Mesenchymal stem cell (in vitro differentiated cells and primary cell): ENCODE results near the gene PARP16. TPM values are rescaled to one million over a fixed set of nuclear protein-coding genes. Genes with fewer than 3 reads are reported as not detected.
A peak's percentile ranks its signal among the peaks of the same experiment; 100 is the strongest.

Source experiments
- DNase-seq: peaks from one replicate; pipeline ENCODE4 v3.0.0-alpha.2; 2013
- H2AFZ ChIP-seq: one replicate; pipeline ENCODE4 v1.6.1; 2013; ENCODE audit warnings: low read depth, mild to moderate bottlenecking, control low read depth, inconsistent platforms, low read length, moderate library complexity
- H2AK5ac ChIP-seq: 2 replicates; pipeline ENCODE4 v1.6.1; 2013; ENCODE audit warnings: low read length, moderate library complexity, mild to moderate bottlenecking, inconsistent platforms; ENCODE audit not compliant: severe bottlenecking
- H2BK120ac ChIP-seq: one replicate; pipeline ENCODE4 v1.6.1; 2013; ENCODE audit warnings: low read depth, mild to moderate bottlenecking, inconsistent platforms, low read length, moderate library complexity
- H2BK12ac ChIP-seq, 2 experiments: one replicate each; pipeline ENCODE4 v1.6.1; 2013; ENCODE audit warnings: inconsistent platforms in 2 of 2, low read length in 2 of 2, mild to moderate bottlenecking in 2 of 2, moderate library complexity in 2 of 2, control low read depth in 1 of 2
- H2BK15ac ChIP-seq: one replicate; pipeline ENCODE4 v1.6.1; 2013; ENCODE audit warnings: mild to moderate bottlenecking, low read depth, inconsistent platforms; ENCODE audit not compliant: poor library complexity, severe bottlenecking
- H2BK5ac ChIP-seq: 2 replicates; pipeline ENCODE4 v1.6.1; 2013; ENCODE audit warnings: low read depth, mild to moderate bottlenecking, low read length, control low read depth, inconsistent platforms; ENCODE audit not compliant: poor library complexity, severe bottlenecking
- H3K14ac ChIP-seq, 2 experiments: one replicate each; pipeline ENCODE4 v1.6.1; 2013; ENCODE audit warnings: inconsistent platforms in 2 of 2, low read length in 2 of 2, control low read depth in 1 of 2, mild to moderate bottlenecking in 1 of 2, moderate library complexity in 1 of 2
- H3K18ac ChIP-seq, 2 experiments: one replicate each; pipeline ENCODE4 v1.6.1; 2013; ENCODE audit warnings: inconsistent platforms in 2 of 2, low read length in 2 of 2, control low read depth in 1 of 2, low read depth in 1 of 2, mild to moderate bottlenecking in 1 of 2
- H3K23ac ChIP-seq, 2 experiments: one replicate each; pipeline ENCODE4 v1.6.1; 2013; ENCODE audit warnings: inconsistent platforms in 2 of 2, low read length in 2 of 2, mild to moderate bottlenecking in 2 of 2, moderate library complexity in 2 of 2, control low read depth in 1 of 2
- H3K27ac ChIP-seq: 2 replicates; pipeline ENCODE4 v1.5.1; 2013; ENCODE audit warnings: mild to moderate bottlenecking, moderate library complexity, low read length, control low read depth, inconsistent platforms; ENCODE audit not compliant: poor library complexity, severe bottlenecking
- H3K27me3 ChIP-seq, 2 experiments: 2 replicates each; pipeline versions ENCODE4 v1.6.1 to v1.7.0; 2013; ENCODE audit warnings: low read length in 2 of 2, mild to moderate bottlenecking in 2 of 2, moderate library complexity in 2 of 2, control low read depth in 1 of 2, inconsistent platforms in 1 of 2; ENCODE audit not compliant: control insufficient read depth in 1 of 2, insufficient read depth in 1 of 2
- H3K36me3 ChIP-seq, 2 experiments: 2 replicates each; pipeline versions ENCODE4 v1.6.1 to v1.7.0; 2013; ENCODE audit warnings: low read length in 2 of 2, control low read depth in 1 of 2, inconsistent platforms in 1 of 2, low read depth in 1 of 2, mild to moderate bottlenecking in 1 of 2; ENCODE audit not compliant: insufficient read depth in 2 of 2, control insufficient read depth in 1 of 2
- H3K4ac ChIP-seq, 2 experiments: one replicate each; pipeline ENCODE4 v1.6.1; 2013; ENCODE audit warnings: inconsistent platforms in 2 of 2, low read length in 2 of 2, mild to moderate bottlenecking in 2 of 2, moderate library complexity in 2 of 2, control low read depth in 1 of 2, low read depth in 1 of 2
- H3K4me1 ChIP-seq: 2 replicates; pipeline ENCODE4 v1.6.1; 2013; ENCODE audit warnings: low read depth, low read length, control low read depth; ENCODE audit not compliant: control insufficient read depth, insufficient read depth
- H3K4me2 ChIP-seq: 2 replicates; pipeline ENCODE4 v1.6.1; 2013; ENCODE audit warnings: low read length, mild to moderate bottlenecking, inconsistent platforms; ENCODE audit not compliant: poor library complexity, severe bottlenecking
- H3K4me3 ChIP-seq, 2 experiments: 2 replicates each; pipeline versions ENCODE4 v1.5.1 to v1.7.0; 2013; ENCODE audit warnings: low read length in 2 of 2, mild to moderate bottlenecking in 2 of 2, control low read depth in 1 of 2, low read depth in 1 of 2; ENCODE audit not compliant: insufficient read depth in 1 of 2
- H3K79me1 ChIP-seq: replicated peaks from 2 replicates; pipeline ENCODE4 v1.6.1; 2013; ENCODE audit warnings: mild to moderate bottlenecking, control low read depth, low read length, inconsistent platforms; ENCODE audit not compliant: poor library complexity, severe bottlenecking
- H3K9ac ChIP-seq: 2 replicates; pipeline ENCODE4 v1.7.0; 2013; ENCODE audit warnings: mild to moderate bottlenecking, low read length, moderate library complexity
- H3K9me3 ChIP-seq: 2 replicates; pipeline ENCODE4 v1.7.0; 2013; ENCODE audit warnings: mild to moderate bottlenecking, low read length; ENCODE audit not compliant: control insufficient read depth
- H4K8ac ChIP-seq: one replicate; pipeline ENCODE4 v1.6.1; 2013; ENCODE audit warnings: inconsistent platforms, mild to moderate bottlenecking, low read length, moderate library complexity
- H4K91ac ChIP-seq: one replicate; pipeline ENCODE4 v1.6.1; 2013; ENCODE audit warnings: mild to moderate bottlenecking, low read length, inconsistent platforms
- WGBS: methylation state at CpG from one replicate; pipeline ENCODE4 v1.1.7; 2013; ENCODE audit warnings: mixed read lengths; 5-methylcytosine and 5-hydroxymethylcytosine counted together
- polyA plus RNA-seq, 2 experiments: library from polyadenylated mRNA; stranded (reverse); fragments of 200-250 nt; gene quantifications; one replicate each; pipeline ENCODE4 v1.2.3, GENCODE V29; 2013

Gene PARP16, protein sequence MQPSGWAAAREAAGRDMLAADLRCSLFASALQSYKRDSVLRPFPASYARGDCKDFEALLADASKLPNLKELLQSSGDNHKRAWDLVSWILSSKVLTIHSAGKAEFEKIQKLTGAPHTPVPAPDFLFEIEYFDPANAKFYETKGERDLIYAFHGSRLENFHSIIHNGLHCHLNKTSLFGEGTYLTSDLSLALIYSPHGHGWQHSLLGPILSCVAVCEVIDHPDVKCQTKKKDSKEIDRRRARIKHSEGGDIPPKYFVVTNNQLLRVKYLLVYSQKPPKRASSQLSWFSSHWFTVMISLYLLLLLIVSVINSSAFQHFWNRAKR
- polyA plus RNA-seq (2013, experiment 1 of 2): 3.5 TPM
- polyA plus RNA-seq (2013, experiment 2 of 2): 3.9 TPM

DNA sequence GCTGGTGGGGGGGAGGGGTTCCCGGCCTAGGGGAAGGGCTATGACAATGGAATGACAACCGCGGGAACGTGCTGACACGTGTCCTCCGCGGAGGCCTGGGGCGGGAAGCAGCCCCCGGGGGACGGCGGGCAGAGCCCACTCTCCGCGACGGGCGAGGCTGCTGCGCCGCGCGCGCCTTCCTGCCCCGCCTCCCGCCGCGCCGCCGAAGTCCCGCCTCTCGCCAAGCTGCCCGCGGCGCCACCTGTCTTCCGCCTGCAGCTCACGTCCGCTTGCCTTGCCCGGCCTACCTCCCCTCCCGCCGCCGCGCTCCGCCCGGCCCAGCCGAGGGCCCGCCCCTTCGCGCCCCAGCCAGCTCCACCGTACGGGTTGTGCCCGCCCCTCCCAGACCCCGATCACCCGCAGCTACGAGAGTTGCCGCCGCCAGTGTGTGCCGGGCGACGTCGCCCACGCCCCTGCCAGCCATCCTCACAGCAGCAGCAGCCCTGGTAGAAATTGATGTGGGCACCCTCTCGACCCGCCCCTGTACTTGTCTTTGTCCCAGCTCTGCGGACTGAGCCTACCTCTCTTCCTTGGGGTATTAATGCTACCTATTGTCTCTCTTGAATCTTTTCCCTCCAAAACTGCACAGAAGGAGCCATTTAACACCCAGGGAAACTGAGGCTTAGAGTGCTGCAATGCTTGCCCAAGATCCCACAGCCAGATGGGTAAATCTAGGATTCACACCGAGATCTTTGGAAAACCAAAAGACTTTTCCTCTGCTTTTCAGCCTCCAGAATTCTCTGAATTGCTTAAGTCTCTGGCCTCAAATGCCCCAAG lies at the start of gene PARP16:
Gene PARP16, minus strand, starts transcription at position 180 of the 816 bp plus-strand sequence. CDS start 457 bp downstream, outside the sequence.
- peak; percentile 77 for DNase-seq
- peak within 1 kb of the TSS; percentile 39 to 85 for H3K4ac ChIP-seq
- peak within 1 kb of the TSS; percentile 78 for H2BK15ac ChIP-seq
- no peak within 1 kb of the TSS for H2AK5ac ChIP-seq
- no peak within 1 kb of the TSS for H2BK5ac ChIP-seq
- no peaks in the 10 kb centered on the region for H3K36me3 ChIP-seq
- H3K9ac ChIP-seq: peak within 1 kb of the TSS; percentile 79
- H2BK120ac ChIP-seq: peak within 1 kb of the TSS; percentile 12
- no peaks in the 10 kb centered on the region for H3K9me3 ChIP-seq
- H4K8ac ChIP-seq: peak within 1 kb of the TSS; percentile 82
- peak within 1 kb of the TSS; percentile 85 to 88 for H3K18ac ChIP-seq
- peak within 1 kb of the TSS; percentile 79 to 90 for H2BK12ac ChIP-seq
- H3K4me2 ChIP-seq: peak within 1 kb of the TSS; percentile 90
- H3K4me3 ChIP-seq: peak within 1 kb of the TSS; percentile 69 to 81
- peak within 1 kb of the TSS; percentile 95 for H2AFZ ChIP-seq
- 2% methylated on average over 55 of the region's 62 CpGs for WGBS
- H3K79me1 ChIP-seq: peaks cover 18% of the 10 kb centered on the region
- no peak within 1 kb of the TSS for H3K27ac ChIP-seq
- peaks cover 8% of the 10 kb centered on the region for H3K4me1 ChIP-seq
- H3K23ac ChIP-seq: peak within 1 kb of the TSS in 1 of 2 experiments; percentile 46
- no peaks in the 10 kb centered on the region for H3K27me3 ChIP-seq
- peak within 1 kb of the TSS in 1 of 2 experiments; percentile 94 for H3K14ac ChIP-seq
- peak within 1 kb of the TSS; percentile 88 for H4K91ac ChIP-seq

DNA sequence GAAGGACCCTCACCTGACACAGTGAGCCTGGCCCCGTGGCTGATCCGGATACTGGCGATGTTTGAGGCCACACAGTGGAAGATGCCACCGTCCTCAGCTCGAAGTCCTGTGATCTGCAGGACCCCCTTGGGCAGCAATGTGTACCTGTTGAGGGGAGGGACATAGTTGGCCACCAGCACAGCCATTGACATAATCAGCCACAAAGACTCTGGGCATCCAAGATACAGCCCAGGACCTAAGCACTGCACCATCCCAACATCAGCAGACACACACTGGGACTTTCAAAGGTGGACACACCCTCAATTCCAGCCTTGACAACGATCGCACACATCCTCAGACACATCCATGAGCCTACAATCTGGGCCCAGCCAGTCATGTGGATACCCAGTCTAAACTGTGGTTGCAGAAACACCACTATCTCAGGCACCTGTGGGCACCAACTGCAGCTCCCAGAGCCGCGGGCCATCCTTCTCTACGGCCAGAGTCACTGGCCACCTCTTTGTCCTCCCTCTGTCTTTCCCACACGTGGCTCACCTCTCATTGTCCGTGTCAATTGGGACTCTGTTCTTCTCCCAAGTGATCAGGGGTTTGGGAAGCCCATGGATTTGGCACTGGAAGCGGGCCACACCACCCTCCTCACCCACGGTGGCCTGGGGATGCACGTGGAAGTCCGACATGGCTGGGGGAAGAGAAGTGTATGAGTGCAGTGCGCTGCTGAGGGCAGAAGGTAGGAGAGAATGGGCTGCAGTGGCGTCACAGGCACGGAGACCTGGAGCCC lies 48.8 kb upstream of the PARP16 start:
- Histone ChIP-seq H4K91ac (no peak overlapping the region), H3K4me3 (no peak overlapping the region), H3K14ac (peak overlapping the region in 1 of 2 experiments; percentile 30), H3K27me3 (peaks cover 54 to 84% of the 10 kb centered on the region in 2 experiments), H3K9me3 (no peaks in the 10 kb centered on the region), H3K27ac (no peak overlapping the region), H3K4me2 (no peak overlapping the region), H3K9ac (no peak overlapping the region), H3K18ac (peak overlapping the region in 1 of 2 experiments; percentile 61), H3K4ac (peak overlapping the region in 1 of 2 experiments; percentile 60), H3K4me1 (peaks cover 12% of the 10 kb centered on the region), H2BK120ac (no peak overlapping the region), H3K36me3 (peaks cover 0 to 3% of the 10 kb centered on the region in 2 experiments), H3K79me1 (no peaks in the 10 kb centered on the region), H2BK15ac (no peak overlapping the region), H2BK5ac (no peak overlapping the region), H2BK12ac (peak overlapping the region in 1 of 2 experiments; percentile 70), H4K8ac (peak overlapping the region; percentile 8), H3K23ac (peak overlapping the region in 1 of 2 experiments; percentile 36), H2AK5ac (no peak overlapping the region), H2AFZ (no peak overlapping the region)
- DNase-seq: no peak
- WGBS: 91% methylated on average over 19 of the region's 19 CpGs

DNA sequence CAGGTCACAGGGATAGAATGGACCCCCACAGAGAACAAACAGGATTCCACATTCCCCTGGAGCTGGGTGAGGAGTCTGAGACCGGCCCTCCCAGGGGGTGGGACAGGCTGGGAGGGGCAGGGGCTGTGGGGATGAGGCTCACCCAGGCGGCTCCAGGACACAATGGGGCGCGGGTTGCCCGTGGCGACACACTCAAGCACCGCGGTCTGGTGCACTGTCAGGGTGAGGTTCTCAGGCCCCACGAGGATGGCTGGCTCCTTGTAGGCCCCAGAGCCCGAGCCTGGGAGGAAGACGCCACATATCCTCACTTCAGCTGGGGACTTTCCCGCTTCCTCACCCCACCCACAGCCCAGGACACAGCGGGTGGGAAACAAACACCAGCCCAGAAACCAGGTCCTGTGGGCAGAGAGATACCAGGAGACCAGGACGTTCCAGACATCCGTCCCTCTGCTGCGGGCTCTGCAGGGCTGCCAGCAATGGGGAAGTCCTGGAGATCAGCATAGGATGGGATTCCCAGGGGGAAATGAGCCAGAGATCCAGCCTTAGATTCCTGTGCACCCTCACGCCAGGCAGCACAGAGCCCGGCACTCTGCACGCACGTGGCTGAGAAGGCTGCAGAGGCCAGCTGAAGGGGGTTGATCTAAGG lies 48.0 kb upstream of the PARP16 start:
- no peak overlapping the region for H3K4me3 ChIP-seq
- no peak overlapping the region for H4K91ac ChIP-seq
- H2AFZ ChIP-seq: no peak overlapping the region
- no peak overlapping the region for H2BK120ac ChIP-seq
- no peak overlapping the region for H2AK5ac ChIP-seq
- no peaks in the 10 kb centered on the region for H3K9me3 ChIP-seq
- no peak overlapping the region for H2BK12ac ChIP-seq
- DNase-seq: peak; percentile 61
- H3K9ac ChIP-seq: no peak overlapping the region
- H3K4me2 ChIP-seq: no peak overlapping the region
- no peak overlapping the region for H3K27ac ChIP-seq
- H3K23ac ChIP-seq: peak overlapping the region in 1 of 2 experiments; percentile 57
- H3K36me3 ChIP-seq: peaks cover 0 to 3% of the 10 kb centered on the region in 2 experiments
- H3K27me3 ChIP-seq: peaks cover 51 to 84% of the 10 kb centered on the region in 2 experiments
- H3K4ac ChIP-seq: peak overlapping the region in 1 of 2 experiments; percentile 37
- H3K18ac ChIP-seq: peak overlapping the region in 1 of 2 experiments; percentile 48
- peak overlapping the region; percentile 8 for H4K8ac ChIP-seq
- H3K79me1 ChIP-seq: no peaks in the 10 kb centered on the region
- peak overlapping the region; percentile 75 for H2BK15ac ChIP-seq
- WGBS: 45% methylated on average over 20 of the region's 20 CpGs
- peak overlapping the region in 1 of 2 experiments; percentile 30 for H3K14ac ChIP-seq
- H2BK5ac ChIP-seq: no peak overlapping the region
- peaks cover 14% of the 10 kb centered on the region for H3K4me1 ChIP-seq
